Measurements from ENCODE around the gene VIPR2.

GRCh38 chr7:159013181-159013690 is 131.4 kb downstream of the VIPR2 start:
- TF ChIP-seq CTCF (IDR thresholded peaks at IDR 0.05; ENCODE audit: poor library complexity, severe bottlenecking): no peak
- TF ChIP-seq TAF1 (IDR thresholded peaks at IDR 0.05; ENCODE audit: low read depth): no peak
- no peak for TF ChIP-seq REST (IDR thresholded peaks at IDR 0.05; ENCODE audit: borderline replicate concordance)
- TF ChIP-seq EP300 (conservative IDR thresholded peaks at IDR 0.05; ENCODE audit: poor library complexity, severe bottlenecking): no peak
- TF ChIP-seq RAD21 (conservative IDR thresholded peaks at IDR 0.05): no peak
- no peak for TF ChIP-seq EZH2 (IDR thresholded peaks at IDR 0.05; ENCODE audit: borderline replicate concordance, insufficient read depth, low read length, poor library complexity, severe bottlenecking)
- TF ChIP-seq POLR2AphosphoS5 (IDR thresholded peaks at IDR 0.05): no peak
- TF ChIP-seq SMC3 (conservative IDR thresholded peaks at IDR 0.05; ENCODE audit: poor library complexity): no peak
- TF ChIP-seq MXI1 (conservative IDR thresholded peaks at IDR 0.05; ENCODE audit: poor library complexity, severe bottlenecking): no peak

Measured in neural cell (in vitro differentiated cells).